ENCODE results near the gene CAPN13. TPM values are rescaled to one million over a fixed set of nuclear protein-coding genes. Genes with fewer than 3 reads are reported as not detected.

The CAPN13 gene
- total and polyA plus RNA-seq, 10 of the 15 experiments (the other 5 are each of a cell fraction or from before 2014, with no cell fraction given), result 0.03 to 0.10 (median 0.06) TPM; not detected in 7

DNA sequence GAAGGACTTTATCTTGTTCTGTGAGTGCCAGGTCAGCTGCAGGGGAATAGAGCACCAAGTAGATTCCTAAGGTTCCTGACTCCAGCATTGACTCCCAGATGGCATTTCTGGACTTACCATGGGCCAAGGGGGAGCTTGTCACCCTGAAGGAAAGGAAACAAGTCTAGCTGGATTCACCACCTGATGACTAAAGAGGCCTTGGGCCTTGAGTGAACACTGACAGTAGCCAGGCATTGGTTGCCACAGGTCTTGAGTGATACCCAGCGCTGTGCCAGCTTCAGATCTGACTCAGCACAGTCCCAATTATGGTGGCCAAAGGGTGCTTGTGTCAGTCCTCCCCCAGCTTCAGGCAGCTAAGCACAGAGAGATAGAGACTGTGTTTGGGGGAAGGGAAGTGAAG is 40.1 kb upstream of the CAPN13 start (continued):
- TF ChIP-seq, protein P1, sequence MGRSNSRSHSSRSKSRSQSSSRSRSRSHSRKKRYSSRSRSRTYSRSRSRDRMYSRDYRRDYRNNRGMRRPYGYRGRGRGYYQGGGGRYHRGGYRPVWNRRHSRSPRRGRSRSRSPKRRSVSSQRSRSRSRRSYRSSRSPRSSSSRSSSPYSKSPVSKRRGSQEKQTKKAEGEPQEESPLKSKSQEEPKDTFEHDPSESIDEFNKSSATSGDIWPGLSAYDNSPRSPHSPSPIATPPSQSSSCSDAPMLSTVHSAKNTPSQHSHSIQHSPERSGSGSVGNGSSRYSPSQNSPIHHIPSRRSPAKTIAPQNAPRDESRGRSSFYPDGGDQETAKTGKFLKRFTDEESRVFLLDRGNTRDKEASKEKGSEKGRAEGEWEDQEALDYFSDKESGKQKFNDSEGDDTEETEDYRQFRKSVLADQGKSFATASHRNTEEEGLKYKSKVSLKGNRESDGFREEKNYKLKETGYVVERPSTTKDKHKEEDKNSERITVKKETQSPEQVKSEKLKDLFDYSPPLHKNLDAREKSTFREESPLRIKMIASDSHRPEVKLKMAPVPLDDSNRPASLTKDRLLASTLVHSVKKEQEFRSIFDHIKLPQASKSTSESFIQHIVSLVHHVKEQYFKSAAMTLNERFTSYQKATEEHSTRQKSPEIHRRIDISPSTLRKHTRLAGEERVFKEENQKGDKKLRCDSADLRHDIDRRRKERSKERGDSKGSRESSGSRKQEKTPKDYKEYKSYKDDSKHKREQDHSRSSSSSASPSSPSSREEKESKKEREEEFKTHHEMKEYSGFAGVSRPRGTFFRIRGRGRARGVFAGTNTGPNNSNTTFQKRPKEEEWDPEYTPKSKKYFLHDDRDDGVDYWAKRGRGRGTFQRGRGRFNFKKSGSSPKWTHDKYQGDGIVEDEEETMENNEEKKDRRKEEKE (IDR thresholded peaks at IDR 0.05), result no peak
- TF ChIP-seq IKZF1 (conservative IDR thresholded peaks at IDR 0.05) (no peak), POU2F2 (IDR thresholded peaks at IDR 0.05; ENCODE audit: borderline replicate concordance, low read depth, low read length) (no peak), KDM1A (IDR thresholded peaks at IDR 0.05; ENCODE audit: borderline replicate concordance) (no peak), PAX5 (IDR thresholded peaks at IDR 0.05; ENCODE audit: borderline replicate concordance, low read depth, low read length) (no peak), FOXK2 (IDR thresholded peaks at IDR 0.05) (no peak)
- TF ChIP-seq, protein P2, sequence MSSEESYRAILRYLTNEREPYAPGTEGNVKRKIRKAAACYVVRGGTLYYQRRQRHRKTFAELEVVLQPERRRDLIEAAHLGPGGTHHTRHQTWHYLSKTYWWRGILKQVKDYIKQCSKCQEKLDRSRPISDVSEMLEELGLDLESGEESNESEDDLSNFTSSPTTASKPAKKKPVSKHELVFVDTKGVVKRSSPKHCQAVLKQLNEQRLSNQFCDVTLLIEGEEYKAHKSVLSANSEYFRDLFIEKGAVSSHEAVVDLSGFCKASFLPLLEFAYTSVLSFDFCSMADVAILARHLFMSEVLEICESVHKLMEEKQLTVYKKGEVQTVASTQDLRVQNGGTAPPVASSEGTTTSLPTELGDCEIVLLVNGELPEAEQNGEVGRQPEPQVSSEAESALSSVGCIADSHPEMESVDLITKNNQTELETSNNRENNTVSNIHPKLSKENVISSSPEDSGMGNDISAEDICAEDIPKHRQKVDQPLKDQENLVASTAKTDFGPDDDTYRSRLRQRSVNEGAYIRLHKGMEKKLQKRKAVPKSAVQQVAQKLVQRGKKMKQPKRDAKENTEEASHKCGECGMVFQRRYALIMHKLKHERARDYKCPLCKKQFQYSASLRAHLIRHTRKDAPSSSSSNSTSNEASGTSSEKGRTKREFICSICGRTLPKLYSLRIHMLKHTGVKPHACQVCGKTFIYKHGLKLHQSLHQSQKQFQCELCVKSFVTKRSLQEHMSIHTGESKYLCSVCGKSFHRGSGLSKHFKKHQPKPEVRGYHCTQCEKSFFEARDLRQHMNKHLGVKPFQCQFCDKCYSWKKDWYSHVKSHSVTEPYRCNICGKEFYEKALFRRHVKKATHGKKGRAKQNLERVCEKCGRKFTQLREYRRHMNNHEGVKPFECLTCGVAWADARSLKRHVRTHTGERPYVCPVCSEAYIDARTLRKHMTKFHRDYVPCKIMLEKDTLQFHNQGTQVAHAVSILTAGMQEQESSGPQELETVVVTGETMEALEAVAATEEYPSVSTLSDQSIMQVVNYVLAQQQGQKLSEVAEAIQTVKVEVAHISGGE (CRISPR knock-in tag; IDR thresholded peaks at IDR 0.05), result no peak

All from GM12878 (cell line).